K562 (cell line): ENCODE measurements around the gene TSSK2. TPM values are rescaled to one million over a fixed set of nuclear protein-coding genes. Genes with fewer than 3 reads are reported as not detected.

Source experiments
- ATAC-seq: fragments of 200-7000 bp; cut with Tn5 transposase; 3 replicates; pipeline ENCODE4 v1.9.1; 2020; ENCODE audit warnings: moderate library complexity
- BruUV-seq: library from RNA; stranded (reverse); fragments of 400-500 nt; replicated peaks from 2 replicates; lab custom pipeline; 2021; lab: Mats Ljungman, UMichigan
- CTCF ChIA-PET: fragments of 300-600 bp; formaldehyde crosslinking; extraction: SDS; loops from one replicate; lab custom pipeline; 2021; ENCODE audit warnings: low intra/inter-chr PET ratio; lab: Yijun Ruan, JAX
- POLR2A ChIA-PET: fragments of 300-600, 350-650 bp; sonication (Branson Sonifier 250); formaldehyde crosslinking; extraction: SDS; loops from one replicate; lab custom pipeline; 2021; ENCODE audit warnings: antibody characterized with exemption, inconsistent platforms; lab: Yijun Ruan, JAX
- DNase-seq, 4 experiments: peaks; one replicate each; pipeline versions ENCODE4 v3.0.0 to v3.0.0-alpha.2; 2011 to 2018; ENCODE audit warnings: low spot score in 3 of 4, mixed read lengths in 3 of 4; ENCODE audit errors: extremely low read depth in 1 of 4
- FAIRE-seq: peaks from 2 replicates; lab custom pipeline; 2011; peaks lifted over from hg19 to GRCh38; lab: Jason Lieb, UNC
- H2AFZ ChIP-seq: 2 replicates; pipeline ENCODE4 v1.6.0; 2011; ENCODE audit warnings: low read depth, low read length, control low read depth, inconsistent platforms
- H3K27ac ChIP-seq: fragments of 200-600 bp; 3 replicates; pipeline ENCODE4 v1.8.0; 2011; ENCODE audit warnings: low read depth, mild to moderate bottlenecking, control low read depth, inconsistent platforms, low read length, moderate library complexity, mixed read lengths; ENCODE audit errors: extremely low read depth
- H3K27me3 ChIP-seq, 2 experiments: fragments of 300-600 bp in 1 of 2; 2 replicates in 1 of 2; 3 replicates in 1 of 2; pipeline versions ENCODE4 v1.6.0 to v1.8.0; 2011; ENCODE audit warnings: inconsistent platforms in 2 of 2, low read length in 2 of 2, mild to moderate bottlenecking in 1 of 2, mixed read lengths in 1 of 2, moderate library complexity in 1 of 2; ENCODE audit not compliant: control insufficient read depth in 2 of 2, insufficient read depth in 2 of 2
- H3K36me3 ChIP-seq: fragments of 300-600 bp; 3 replicates; pipeline ENCODE4 v1.8.0; 2011; ENCODE audit warnings: mild to moderate bottlenecking, low read length, inconsistent platforms; ENCODE audit not compliant: control insufficient read depth, insufficient read depth
- H3K4me1 ChIP-seq, 2 experiments: fragments of 200-600 bp in 1 of 2; replicated peaks in 1 of 2; 2 replicates in 1 of 2; 3 replicates in 1 of 2; pipeline versions ENCODE4 v1.5.1 to v1.8.0; 2011; ENCODE audit warnings: inconsistent platforms in 2 of 2, low read length in 2 of 2, mild to moderate bottlenecking in 1 of 2, mixed read lengths in 1 of 2, moderate library complexity in 1 of 2; ENCODE audit not compliant: control insufficient read depth in 2 of 2, insufficient read depth in 2 of 2
- H3K4me2 ChIP-seq: 2 replicates; pipeline ENCODE4 v1.6.1; 2011; ENCODE audit warnings: low read length, control low read depth, inconsistent platforms, mixed read lengths; ENCODE audit not compliant: insufficient read depth
- H3K4me3 ChIP-seq: fragments of 200-600 bp; sonication (generic), shearing (Covaris generic); 2 replicates; pipeline ENCODE4 v1.5.1; 2016; ENCODE audit warnings: control low read depth, inconsistent platforms
- H3K79me2 ChIP-seq: fragments of 200-600 bp; 3 replicates; pipeline ENCODE4 v1.8.0; 2011; ENCODE audit warnings: low read length, inconsistent platforms; ENCODE audit not compliant: control insufficient read depth, insufficient read depth
- H3K9ac ChIP-seq, 2 experiments: 2 replicates each; pipeline versions ENCODE4 v1.6.0 to v1.6.1; 2011; ENCODE audit warnings: low read depth in 2 of 2, low read length in 2 of 2, control low read depth in 1 of 2, inconsistent platforms in 1 of 2, mild to moderate bottlenecking in 1 of 2, mixed read lengths in 1 of 2; ENCODE audit not compliant: insufficient read depth in 1 of 2
- H3K9me1 ChIP-seq: one replicate; pipeline ENCODE4 v1.6.0; 2011; ENCODE audit warnings: inconsistent platforms, mild to moderate bottlenecking, low read length, moderate library complexity; ENCODE audit not compliant: control insufficient read depth, insufficient read depth
- H3K9me3 ChIP-seq: replicated peaks from 2 replicates; pipeline ENCODE4 v1.5.1; 2011; ENCODE audit warnings: low read depth, low read length, inconsistent platforms; ENCODE audit not compliant: control insufficient read depth, insufficient read depth
- H4K20me1 ChIP-seq: replicated peaks from 2 replicates; pipeline ENCODE4 v1.6.1; 2011; ENCODE audit warnings: low read length, inconsistent platforms, mixed read lengths; ENCODE audit not compliant: control insufficient read depth, insufficient read depth
- BHLHE40 ChIP-seq: IDR thresholded peaks from 2 replicates; pipeline ENCODE4 v1.6.1; 2011; ENCODE audit warnings: low read length, improper control_type of control experiment
- E2F6 ChIP-seq, 2 experiments: IDR thresholded peaks; 2 replicates each; pipeline ENCODE4 v1.6.1; 2011; ENCODE audit warnings: borderline replicate concordance in 1 of 2, control low read depth in 1 of 2, low read depth in 1 of 2, low read length in 1 of 2, mild to moderate bottlenecking in 1 of 2, mixed read lengths in 1 of 2, moderate library complexity in 1 of 2; ENCODE audit not compliant: insufficient read depth in 1 of 2, insufficient read length in 1 of 2, poor library complexity in 1 of 2, severe bottlenecking in 1 of 2; ENCODE audit errors: extremely low read depth in 1 of 2
- ETV5 ChIP-seq: sonication (generic); formaldehyde crosslinking; IDR thresholded peaks from 2 replicates; pipeline ENCODE4 v1.4.0; 2020; ENCODE audit warnings: low read depth, mild to moderate bottlenecking, missing genetic modification reagents
- HDAC1 ChIP-seq, 2 experiments: fragments of 450-650 bp; IDR thresholded peaks; 2 replicates each; pipeline ENCODE4 v1.6.1; 2016 to 2017; ENCODE audit warnings: inconsistent platforms in 1 of 2, mild to moderate bottlenecking in 1 of 2, moderate library complexity in 1 of 2
- KDM5B ChIP-seq: fragments of 200-600 bp; sonication (generic); IDR thresholded peaks from 2 replicates; pipeline ENCODE4 v1.6.1; 2012; ENCODE audit warnings: low read depth, mild to moderate bottlenecking, moderate library complexity, low read length, control low read depth, inconsistent platforms; ENCODE audit not compliant: insufficient replicate concordance
- NEUROD1 ChIP-seq: fragments of 150-350 bp; IDR thresholded peaks from 2 replicates; pipeline ENCODE4 v1.6.1; 2014; ENCODE audit warnings: borderline replicate concordance, low read length, low read depth; ENCODE audit not compliant: partially characterized antibody
- RBBP5 ChIP-seq: fragments of 200-600 bp; sonication (generic); IDR thresholded peaks from 2 replicates; pipeline ENCODE4 v1.6.1; 2012; ENCODE audit warnings: borderline replicate concordance, mild to moderate bottlenecking, low read length, control low read depth, inconsistent platforms; ENCODE audit not compliant: insufficient read depth, poor library complexity, severe bottlenecking
- RBM34 ChIP-seq: fragments of 200-400 bp; formaldehyde crosslinking; IDR thresholded peaks from 2 replicates; pipeline ENCODE4 v1.6.1; 2018; ENCODE audit warnings: low read length, borderline replicate concordance; ENCODE audit not compliant: insufficient read depth
- SMARCA4 ChIP-seq: fragments of 450-650 bp; IDR thresholded peaks from 2 replicates; pipeline ENCODE4 v1.6.1; 2016
- SPI1 ChIP-seq: IDR thresholded peaks from 2 replicates; pipeline ENCODE4 v1.6.1; 2011; ENCODE audit warnings: low read depth, low read length, control low read depth, borderline replicate concordance
- SRSF3 ChIP-seq: fragments of 200-400 bp; formaldehyde crosslinking; IDR thresholded peaks from 2 replicates; pipeline ENCODE4 v1.6.1; 2016; ENCODE audit warnings: mild to moderate bottlenecking, low read length, moderate library complexity; ENCODE audit not compliant: insufficient read depth
- TAF15 ChIP-seq: fragments of 200-400 bp; formaldehyde crosslinking; IDR thresholded peaks from 2 replicates; pipeline ENCODE4 v1.6.1; 2017; ENCODE audit warnings: mild to moderate bottlenecking, low read depth, low read length, moderate library complexity
- whole genome bisulfite sequencing: fragments of 100-300 bp; shearing (Covaris generic); methylation state at CpG from one replicate; pipeline ENCODE4 v1.1.6; 2016; ENCODE audit warnings: low coverage, mixed read lengths; ENCODE audit not compliant: insufficient coverage; ENCODE audit errors: missing lambda C conversion rate; 5-methylcytosine and 5-hydroxymethylcytosine counted together
- in situ Hi-C: fragments of 300-500 bp; cut with MboI; formaldehyde crosslinking; loops from 4 replicates; pipeline ENCODE4 v1.15.0; 2018; ENCODE audit warnings: inconsistent platforms, mixed read lengths
- intact Hi-C: fragments of 100-400 bp; cut with micrococcal nuclease; formaldehyde crosslinking; loops from 2 replicates; pipeline ENCODE4 v1.14.2; 2022
- polyA plus RNA-seq, 8 experiments: library from polyadenylated mRNA; depleted of rRNA in 4 of 8; stranded (reverse) in 5 of 8; unstranded in 3 of 8; fragments of >200 nt; fragmentation: Nextera tagmentation in 2 of 8; fragmentation: Illumina TruSeq in 1 of 8; extraction: Ambion mirVana in 2 of 8; extraction: Trizol in 1 of 8; gene quantifications; 2 replicates each; pipeline versions ENCODE4 v1.2.1 to v1.2.3, GENCODE V29; 2011 to 2014; ENCODE audit warnings: inconsistent platforms in 1 of 8, missing spikeins in 1 of 8
- total RNA-seq, 7 experiments: library from RNA; depleted of rRNA in 6 of 7; stranded (reverse); fragments of >200 nt in 6 of 7; fragmentation: Illumina TruSeq in 2 of 7; extraction: Trizol in 2 of 7; gene quantifications; 2 replicates each; pipeline versions ENCODE4 v1.2.1 to v1.2.3, GENCODE V29; 2011 to 2021; ENCODE audit warnings: low replicate concordance in 1 of 7

TSSK2 gene
- total and polyA plus RNA-seq, 9 of the 15 experiments (the other 6 are each of a cell fraction or from before 2014, with no cell fraction given), result 0.04 TPM; not detected in 8

- CTCF ChIA-PET, result interaction anchor here (1.2 to 2.6 kb wide), 3 partner anchors 297 to 538 kb away, joined by 7 to 31 read pairs (median 14); no protein-coding TSS in a partner anchor
- TF ChIP-seq TAF15 (0 out of 2 replicates have a peak, but pooled peaks have one; percentile 47), RBM34 (no peak)
- ATAC-seq (no peak), DNase-seq (no peak), FAIRE-seq (no peak)
- POLR2A ChIA-PET, result interaction anchor here (0.7 to 11.1 kb wide), 12 partner anchors 14 to 310 kb away, joined by 3 to 191 read pairs (median 7); partner anchors contain the start of genes CDC45 and UFD1
- Histone ChIP-seq H3K9me1 (peaks cover 7% of the 10 kb centered on the region), H3K4me3 (no peak overlapping the region), H3K9ac (peak overlapping the region in 1 of 2 experiments; percentile 96; a peak in 3 of 4 replicates), H2AFZ (peak overlapping the region; percentile 90; the same call in 1 of the 2 replicates), H3K27ac (no peak overlapping the region), H3K4me1 (peaks cover 26 to 88% of the 10 kb centered on the region in 2 experiments), H3K36me3 (peaks cover 22% of the 10 kb centered on the region; the same call in 2 of the 3 replicates), H3K4me2 (no peak overlapping the region), H3K9me3 (no peaks in the 10 kb centered on the region), H3K27me3 (peaks cover 15 to 34% of the 10 kb centered on the region in 2 experiments; a peak in 4 of 5 replicates), H3K79me2 (peaks cover 32% of the 10 kb centered on the region), H4K20me1 (peaks cover 10% of the 10 kb centered on the region; the same call in 1 of the 2 replicates)
- no TSS peak for BruUV-seq
- WGBS, result 66% methylated on average over 9 of the region's 9 CpGs
- in situ Hi-C loops (no loop called here), intact Hi-C loops (no loop called here)
Observed at GRCh38 chr22:19180234-19180633, 49.1 kb downstream of the TSSK2 start.

GRCh38 chr22:19180740-19181410, 49.8 kb downstream of the TSSK2 start:
- ATAC-seq (no peak), DNase-seq (no peak), FAIRE-seq (no peak)
- Histone ChIP-seq H3K4me3 (no peak overlapping the region), H3K4me1 (peaks cover 24 to 87% of the 10 kb centered on the region in 2 experiments), H3K27me3 (peaks cover 15 to 38% of the 10 kb centered on the region in 2 experiments; a peak in 4 of 5 replicates), H3K27ac (no peak overlapping the region), H3K9me3 (no peaks in the 10 kb centered on the region), H3K4me2 (no peak overlapping the region), H4K20me1 (peaks cover 4% of the 10 kb centered on the region; the same call in 1 of the 2 replicates), H3K79me2 (peaks cover 25% of the 10 kb centered on the region), H3K9me1 (peaks cover 2% of the 10 kb centered on the region), H2AFZ (no peak overlapping the region), H3K9ac (peak overlapping the region in 1 of 2 experiments; percentile 96; a peak in 2 of 4 replicates), H3K36me3 (peaks cover 16% of the 10 kb centered on the region; the same call in 2 of the 3 replicates)
- BruUV-seq, result no TSS peak
- intact Hi-C loops (no loop called here), in situ Hi-C loops (no loop called here)
- ChIA-PET POLR2A (interaction anchor here (0.6 to 11.1 kb wide), 4 partner anchors 14 to 779 kb away, joined by 3 to 191 read pairs (median 4); no protein-coding TSS in a partner anchor), CTCF (interaction anchor here (0.5 to 2.6 kb wide), 3 partner anchors 24 to 537 kb away, joined by 3 to 31 read pairs (median 7); no protein-coding TSS in a partner anchor)
- whole genome bisulfite sequencing, result 48% methylated on average over 11 of the region's 11 CpGs
- TF ChIP-seq ETV5 (no peak), NEUROD1 (no peak), BHLHE40 (peak; percentile 13; the same call in 1 of the 2 replicates), SPI1 (no peak), E2F6 (IDR thresholded peaks at IDR 0.05; ENCODE audit: borderline replicate concordance in 1 of 2, extremely low read depth in 1 of 2, insufficient read depth in 1 of 2, insufficient read length in 1 of 2, low read depth in 1 of 2, low read length in 1 of 2, poor library complexity in 1 of 2, severe bottlenecking in 1 of 2) (peak in 1 of 2 experiments; percentile 24), RBBP5 (peak; percentile 59), KDM5B (peak; percentile 40), SRSF3 (no peak), SMARCA4 (no peak), HDAC1 (IDR thresholded peaks at IDR 0.05) (no peak)
